GM21526 (cell line): ENCODE measurements around the gene SSR1.
"Not testable (repeated sequence)": the region's sequence is repeated elsewhere in the genome, so short reads cannot be mapped to it uniquely, and the experiment has no call there.

Experiments
- ATAC-seq: cut with Tn5 transposase; IDR thresholded peaks from one replicate; pipeline ENCODE4 v1.9.1; 2021; ENCODE audit warnings: moderate library complexity; ENCODE audit not compliant: unreplicated experiment, low FRiP score

SSR1 gene

GRCh38 chr6:7283676-7284075, 29.3 kb downstream of the SSR1 start:
- ATAC-seq = no peak

- no peak for ATAC-seq
Measured at GRCh38 chr6:7282097-7282906, 30.7 kb downstream of the SSR1 start.

- ATAC-seq = peak; percentile 6
Measured at GRCh38 chr6:7276199-7276524, 36.8 kb downstream of the SSR1 start.

GRCh38 chr6:7274525-7274924, 38.5 kb downstream of the SSR1 start:
- ATAC-seq = not testable (repeated sequence)

GRCh38 chr6:7273709-7274108, 39.3 kb downstream of the SSR1 start:
- ATAC-seq = no peak

- no peak for ATAC-seq
Measured at GRCh38 chr6:7271205-7271534, 41.8 kb downstream of the SSR1 start.

- no peak for ATAC-seq
Measured at GRCh38 chr6:7270320-7271204, 42.4 kb downstream of the SSR1 start.

GRCh38 chr6:7269816-7270215, 43.2 kb downstream of the SSR1 start:
- ATAC-seq = no peak

GRCh38 chr6:7268816-7269555, 44.0 kb downstream of the SSR1 start:
- ATAC-seq = no peak

- ATAC-seq = no peak
Measured at GRCh38 chr6:7268362-7268761, 44.6 kb downstream of the SSR1 start.

GRCh38 chr6:7267466-7268091, 45.4 kb downstream of the SSR1 start:
- ATAC-seq = no peak

GRCh38 chr6:7267071-7267465, 45.9 kb downstream of the SSR1 start:
- ATAC-seq = no peak

GRCh38 chr6:7265385-7265726, 47.6 kb downstream of the SSR1 start:
- ATAC-seq = not testable (repeated sequence)

GRCh38 chr6:7264686-7265384, 48.2 kb downstream of the SSR1 start:
- no peak for ATAC-seq

GRCh38 chr6:7264041-7264440, 49.0 kb downstream of the SSR1 start:
- no peak for ATAC-seq

GRCh38 chr6:7263519-7263805, 49.5 kb downstream of the SSR1 start:
- not testable (repeated sequence) for ATAC-seq

- no peak for ATAC-seq
Measured at GRCh38 chr6:7262746-7263518, 50.1 kb downstream of the SSR1 start.

GRCh38 chr6:7261852-7262461, 51.0 kb downstream of the SSR1 start:
- no peak for ATAC-seq
